NCI-H446 (cell line): ENCODE data around the gene DDX19B.
"Not testable (repeated sequence)": the region's sequence is repeated elsewhere in the genome, so short reads cannot be mapped to it uniquely, and the experiment has no call there.

Source experiments
- DNase-seq, 2 experiments: peaks; one replicate each; lab custom pipeline; 2025; lab: John Stamatoyannopoulos, UW

DDX19B gene

DNA sequence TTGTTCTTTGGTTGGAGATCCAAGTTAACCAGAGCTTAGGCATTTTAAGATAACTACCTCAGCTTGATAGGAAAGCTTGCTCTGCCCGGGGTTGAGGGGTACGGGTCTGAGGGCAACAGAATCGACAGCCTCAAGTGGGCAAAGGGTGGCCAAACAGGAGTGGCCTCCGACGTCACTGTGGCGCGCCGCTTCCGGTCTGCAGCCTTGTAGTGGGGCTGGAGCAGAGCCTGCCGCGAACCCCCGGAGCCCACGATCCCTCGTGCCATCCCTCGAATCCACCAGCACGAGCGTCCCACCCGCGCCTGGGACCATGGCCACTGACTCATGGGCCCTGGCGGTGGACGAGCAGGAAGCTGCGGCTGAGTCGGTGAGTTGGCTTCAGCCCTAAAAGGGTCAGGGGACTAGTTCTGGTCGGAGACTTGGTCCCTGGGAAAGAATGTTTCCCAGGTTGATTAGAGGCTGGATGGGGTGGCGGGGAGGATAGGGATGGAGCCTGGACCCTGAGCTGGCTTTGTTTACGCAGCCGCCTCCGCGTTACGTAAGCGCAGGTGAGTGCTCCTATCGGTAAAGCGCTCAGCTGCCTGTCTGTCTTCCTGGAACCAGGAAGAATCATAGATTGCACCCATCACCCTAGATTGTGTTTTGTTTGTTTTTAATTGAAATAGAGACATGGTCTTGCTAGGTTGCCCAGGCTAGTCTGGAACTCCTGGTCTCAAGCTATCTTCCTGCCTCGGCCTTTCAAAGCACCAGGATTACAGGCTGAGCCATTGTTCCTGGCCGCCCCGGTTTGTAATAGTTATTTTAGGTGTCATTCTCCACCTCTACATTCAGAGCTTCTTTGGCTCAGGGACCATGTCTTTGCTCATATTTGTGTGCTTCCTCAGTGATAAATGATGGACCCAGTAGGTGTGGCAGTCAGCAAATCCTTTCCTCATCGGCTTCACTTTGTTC lies at the start of gene DDX19B:
Gene DDX19B (plus strand): TSS at position 199 of the 951 bp plus-strand sequence. CDS start 112 bp downstream, at position 311.
- DNase-seq, result peak; percentile 4 to 43

DNA sequence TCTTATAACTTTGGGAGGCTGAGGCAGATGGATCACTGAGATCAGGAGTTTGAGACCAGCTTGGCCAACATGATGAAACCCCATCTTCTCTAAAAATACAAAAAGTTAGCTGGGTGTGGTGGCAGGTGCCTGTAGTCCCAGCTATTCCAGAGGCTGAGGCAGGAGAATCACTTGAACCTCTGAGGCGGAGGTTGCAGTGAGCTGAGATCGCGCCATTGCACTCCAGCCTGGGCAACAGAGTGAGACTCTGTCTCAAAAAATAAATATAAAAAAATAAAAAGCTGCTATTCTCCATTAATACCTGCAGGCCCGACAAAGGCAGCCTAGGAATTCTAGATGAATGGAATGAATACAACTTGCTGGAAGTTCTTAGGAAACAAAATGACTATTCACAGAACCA lies 49.3 kb upstream of the DDX19B start:
- DNase-seq, result not testable (repeated sequence)

DNA sequence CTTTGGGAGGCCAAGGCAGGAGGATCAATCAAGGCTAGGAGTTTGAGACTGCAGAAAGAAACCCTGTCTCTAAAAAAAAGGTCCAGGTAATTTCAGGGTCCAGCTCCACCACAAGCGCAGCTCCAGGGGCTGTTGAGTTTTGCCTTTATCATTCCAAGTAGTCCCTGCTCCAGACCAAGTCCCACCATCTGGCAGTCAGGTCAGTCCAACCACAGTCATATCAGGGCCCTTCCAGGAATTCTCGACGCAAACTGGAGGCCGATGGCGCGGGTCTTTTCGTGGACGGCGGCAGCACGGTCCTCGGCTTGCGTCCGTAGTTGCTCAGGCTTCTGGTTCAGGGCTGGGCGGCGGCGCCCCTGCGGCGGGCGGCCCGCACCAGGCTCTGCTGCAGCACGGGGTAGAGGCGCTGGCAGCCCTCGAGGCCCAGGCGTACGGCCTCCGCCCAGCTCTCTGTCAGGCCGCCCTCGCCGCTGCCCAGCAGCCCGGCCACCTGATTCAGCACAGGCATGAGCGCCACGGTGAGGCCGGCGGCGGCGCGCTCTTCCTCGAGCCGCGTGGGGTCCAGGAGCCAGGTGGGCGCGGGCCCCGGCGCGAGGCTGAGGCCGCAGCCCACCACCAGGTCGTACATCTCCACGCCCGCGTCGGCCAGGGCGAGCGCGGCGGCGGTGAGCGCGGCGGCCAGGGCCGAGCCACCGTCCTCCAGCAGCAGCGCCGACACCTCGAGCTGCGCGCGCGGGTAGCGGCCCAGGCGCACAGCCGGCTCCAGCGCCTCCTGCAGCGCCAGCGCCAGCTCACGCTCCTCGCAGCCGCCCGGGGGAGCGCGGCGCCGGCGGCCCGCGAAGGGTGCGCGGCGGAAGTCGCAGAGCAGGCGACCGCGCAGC lies 48.0 kb upstream of the DDX19B start:
- DNase-seq, result peak in 1 of 2 experiments; percentile 31

DNA sequence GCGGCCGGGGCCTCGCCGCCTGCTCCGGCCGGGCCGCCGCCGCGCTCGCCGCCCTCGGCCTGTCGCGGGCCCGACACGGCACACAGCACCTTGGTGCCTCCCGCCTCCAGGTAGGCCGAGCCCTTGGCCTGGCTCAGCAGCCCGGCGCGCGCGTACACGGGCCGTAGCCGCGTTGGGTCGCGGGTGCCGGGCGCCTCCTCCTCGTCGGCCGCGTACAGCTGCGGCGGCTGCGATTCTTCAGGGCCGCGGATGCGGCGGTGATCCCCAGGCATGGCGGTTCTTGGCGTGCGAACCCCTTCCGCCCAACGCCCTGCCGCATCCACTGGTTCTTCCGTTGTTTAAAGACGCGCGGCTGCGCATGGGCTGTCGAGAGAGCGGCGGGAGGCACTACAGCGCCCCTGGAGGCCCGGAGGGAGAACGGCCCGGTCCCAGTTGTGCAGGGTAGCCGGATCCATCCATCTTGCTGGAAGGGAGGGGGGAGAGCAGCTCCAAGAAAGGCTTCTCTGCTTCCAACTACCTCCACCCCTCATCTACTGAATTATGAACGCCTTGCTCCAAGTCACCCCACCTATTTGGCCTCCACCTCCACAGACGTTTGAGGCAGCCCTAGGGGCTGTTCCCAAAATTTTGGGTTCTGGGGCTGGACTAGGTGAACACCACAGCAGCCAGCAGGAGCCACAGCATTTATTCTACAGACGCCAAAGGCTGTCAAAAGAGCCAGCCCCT lies 47.2 kb upstream of the DDX19B start, which contains the start of gene EXOSC6:
Gene EXOSC6 (minus strand): TSS at position 312 of the 726 bp plus-strand sequence. CDS start 40 bp downstream, at position 272.
- peak; percentile 64 to 90 for DNase-seq

DNA sequence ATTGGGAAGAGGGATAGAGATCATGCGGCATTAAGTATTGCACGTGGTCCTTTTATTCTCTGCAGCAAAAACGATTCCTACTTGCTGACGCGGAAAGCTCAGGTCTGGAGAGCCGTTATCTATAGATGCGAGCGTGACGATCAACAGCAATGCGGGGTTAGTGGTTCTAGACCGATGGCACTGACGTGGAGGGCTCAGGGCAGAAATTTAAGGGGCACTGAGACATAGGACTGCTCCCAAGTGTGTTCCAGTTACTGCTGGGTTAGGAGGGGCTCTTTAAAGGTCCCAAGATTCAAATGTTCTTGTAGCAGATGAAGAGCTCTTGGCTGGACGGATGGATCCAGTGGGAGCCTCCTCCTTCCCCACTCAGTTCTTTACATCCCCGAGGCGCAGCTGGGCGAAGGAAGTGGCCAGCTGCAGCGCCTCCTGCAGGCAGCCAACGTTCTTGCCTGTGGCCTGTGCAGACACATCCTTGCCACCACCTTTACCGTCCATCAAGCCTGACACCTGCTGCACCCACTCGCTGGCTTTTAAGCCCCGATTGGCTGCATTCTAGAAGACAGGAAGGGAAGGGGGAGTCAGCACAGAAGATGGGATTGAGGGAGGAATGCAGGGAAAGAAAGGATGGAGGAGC lies 46.5 kb upstream of the DDX19B start:
- DNase-seq, result no peak

DNA sequence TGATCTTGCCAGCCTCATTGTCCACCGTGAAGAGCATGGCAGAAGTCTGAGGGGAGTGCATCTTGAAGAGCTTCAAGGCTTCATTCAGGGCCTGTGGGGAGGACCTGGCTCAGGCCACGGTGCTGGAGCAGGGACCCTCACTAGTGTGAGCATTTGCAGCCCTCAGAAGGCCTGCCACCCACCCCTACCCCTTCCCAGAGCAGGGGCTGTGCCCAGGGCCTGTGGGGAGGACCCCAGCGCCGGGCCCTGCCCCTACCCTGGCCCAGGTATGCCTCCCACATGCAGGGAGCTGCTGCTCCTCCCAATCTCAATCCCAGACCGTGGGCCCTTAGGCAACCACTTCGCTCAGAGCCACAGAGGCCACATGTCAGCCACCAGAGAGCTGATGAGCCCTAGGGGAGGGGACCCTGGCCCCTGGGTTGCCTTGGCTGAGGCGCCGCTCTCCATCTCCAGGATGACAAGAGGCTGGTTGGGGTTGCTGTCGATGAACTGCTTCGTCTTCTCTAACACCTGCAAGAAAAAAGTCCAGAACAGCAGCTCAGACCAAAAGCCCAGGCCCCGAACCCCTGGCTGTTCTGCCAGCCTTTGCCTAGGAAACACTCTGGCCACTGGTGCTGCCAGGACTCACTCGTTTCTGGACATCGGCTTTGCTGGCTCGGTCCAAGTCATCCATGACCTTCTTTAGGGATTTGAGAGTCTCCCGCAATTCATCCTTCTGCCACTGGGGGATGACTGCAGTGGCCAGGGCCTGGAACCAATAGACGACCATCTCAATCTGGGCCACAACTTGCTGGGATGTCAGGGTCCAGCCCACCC lies 45.5 kb upstream of the DDX19B start:
- peak in 1 of 2 experiments; percentile 5 for DNase-seq

DNA sequence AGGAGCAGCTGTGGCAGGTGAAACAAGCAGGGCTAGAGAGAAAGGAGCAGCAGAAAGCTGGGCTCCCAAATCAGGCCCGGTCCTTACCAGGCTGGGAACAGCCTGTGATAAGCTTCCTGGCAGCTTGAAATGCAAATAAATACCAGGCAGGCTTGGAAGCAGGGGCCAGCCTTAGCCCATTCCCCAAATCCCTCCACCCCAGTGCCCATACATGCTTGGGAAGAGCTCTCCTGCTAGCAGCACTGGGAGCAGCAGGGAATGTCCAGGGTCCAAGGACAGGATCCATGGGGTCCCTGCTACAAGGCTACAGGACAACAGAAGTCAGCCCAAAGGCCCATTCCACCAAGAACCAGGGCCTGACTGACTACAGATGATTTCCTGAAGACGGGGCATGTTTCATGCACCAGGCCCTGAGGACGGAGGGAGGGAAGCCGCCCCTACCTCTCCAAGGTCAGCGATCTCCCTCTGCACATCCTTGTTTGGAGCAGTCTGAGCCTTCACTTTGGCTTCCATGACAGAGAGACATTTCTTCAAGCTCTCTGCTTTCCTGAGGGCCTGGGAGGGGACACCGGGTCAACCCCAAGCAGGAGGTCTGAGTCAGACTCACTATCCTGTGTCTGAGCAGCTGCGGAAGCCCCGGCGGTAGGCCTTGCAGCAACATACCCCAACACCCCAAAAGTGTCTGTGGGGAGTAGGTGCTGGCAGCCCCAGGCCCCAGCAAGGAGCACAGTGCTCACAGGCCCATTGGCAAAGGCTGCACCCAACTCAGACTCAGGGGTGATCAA lies 44.6 kb upstream of the DDX19B start:
- DNase-seq, result no peak

DNA sequence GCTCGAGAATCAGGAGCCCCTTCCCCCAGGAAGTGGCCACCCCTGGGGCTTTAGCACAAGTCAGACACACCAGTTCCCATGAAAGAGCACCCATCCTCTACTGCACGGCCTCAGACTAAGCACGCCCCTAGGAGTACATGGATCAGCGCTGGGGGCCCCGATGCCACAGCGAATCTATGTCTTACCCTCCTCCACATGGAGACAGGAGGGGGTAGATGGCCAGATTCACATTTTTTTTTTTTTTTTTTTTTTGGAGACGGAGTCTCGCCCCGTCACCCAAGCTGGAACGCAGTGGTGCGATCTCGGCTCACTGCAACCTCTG lies 44.1 kb upstream of the DDX19B start:
- DNase-seq, result no peak

DNA sequence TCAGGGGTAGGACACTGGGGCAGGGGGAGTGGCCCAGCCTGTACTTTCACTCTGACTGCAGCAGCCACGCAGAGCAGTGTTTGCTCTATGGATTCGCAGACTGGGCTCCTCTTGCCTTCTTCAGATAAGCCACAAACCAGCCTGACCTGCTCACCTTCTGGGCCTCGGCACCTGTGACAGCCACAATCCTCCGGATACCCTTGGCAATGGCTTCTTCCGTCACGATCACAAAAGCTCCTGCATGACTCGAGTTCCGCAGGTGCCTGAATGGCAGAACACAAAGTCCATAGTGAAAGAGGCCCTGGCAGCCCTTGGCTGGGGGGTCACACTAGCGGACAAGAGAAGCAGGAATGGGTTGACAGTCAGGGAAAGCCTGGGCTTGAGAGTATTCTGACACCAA lies 43.4 kb upstream of the DDX19B start:
- DNase-seq, result no peak

DNA sequence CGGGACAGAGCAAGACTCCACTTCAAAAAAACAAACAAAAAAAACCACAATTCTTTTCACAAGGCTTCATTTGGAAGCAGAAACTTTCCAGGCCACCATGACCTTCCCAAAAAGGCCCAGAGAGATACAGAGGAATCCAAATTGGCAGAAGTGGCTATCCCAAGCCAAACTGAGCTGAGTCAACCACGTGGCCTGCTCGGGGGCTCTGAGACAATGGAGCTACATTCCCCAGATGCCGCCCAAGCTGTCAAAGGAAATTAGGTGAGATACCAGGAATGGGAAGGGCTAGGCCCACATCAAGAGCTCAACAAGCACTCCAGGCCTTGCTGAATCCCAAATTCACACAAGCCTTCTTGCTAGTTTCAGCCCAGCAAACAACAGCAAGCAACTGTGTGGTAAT lies 41.6 kb upstream of the DDX19B start:
- DNase-seq, result no peak

DNA sequence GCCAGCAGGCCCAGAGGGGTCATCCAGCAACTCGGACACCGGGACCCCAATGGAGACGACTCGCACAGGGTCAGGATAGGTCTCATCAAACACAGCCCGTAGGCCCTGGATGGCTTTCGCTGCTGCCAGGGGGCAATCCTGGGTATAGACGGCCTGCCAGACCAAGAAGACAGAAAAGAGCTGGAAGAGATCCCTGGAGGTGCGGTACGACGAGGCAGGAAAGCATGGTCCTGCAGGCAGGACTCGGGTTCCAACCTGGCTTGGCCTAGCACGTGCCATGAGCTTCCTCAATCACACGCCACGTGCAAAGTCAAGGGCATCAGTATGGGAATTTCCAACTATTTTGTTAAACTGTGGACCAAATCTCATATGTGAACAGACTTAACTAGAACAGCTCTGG lies 40.9 kb upstream of the DDX19B start:
- DNase-seq, result no peak

DNA sequence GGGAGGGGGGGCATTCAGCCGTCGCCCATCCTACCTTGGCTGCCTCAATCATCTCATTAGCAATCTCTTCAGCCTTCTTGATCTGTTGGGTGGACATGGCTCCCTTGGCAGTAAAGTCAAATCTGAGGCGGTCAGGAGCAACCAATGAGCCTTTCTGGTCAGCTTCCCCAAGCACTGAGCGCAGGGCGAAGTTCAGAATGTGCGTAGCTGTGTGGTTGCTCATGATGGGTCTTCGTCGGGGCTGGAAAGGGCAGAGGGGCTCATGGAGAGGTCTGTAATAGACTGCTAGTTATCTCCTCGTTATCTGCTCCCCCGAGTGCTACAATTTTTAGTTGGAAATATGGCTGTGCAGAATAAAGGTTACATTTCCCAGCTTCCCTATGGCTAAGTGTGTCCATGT lies 40.0 kb upstream of the DDX19B start:
- DNase-seq, result no peak

DNA sequence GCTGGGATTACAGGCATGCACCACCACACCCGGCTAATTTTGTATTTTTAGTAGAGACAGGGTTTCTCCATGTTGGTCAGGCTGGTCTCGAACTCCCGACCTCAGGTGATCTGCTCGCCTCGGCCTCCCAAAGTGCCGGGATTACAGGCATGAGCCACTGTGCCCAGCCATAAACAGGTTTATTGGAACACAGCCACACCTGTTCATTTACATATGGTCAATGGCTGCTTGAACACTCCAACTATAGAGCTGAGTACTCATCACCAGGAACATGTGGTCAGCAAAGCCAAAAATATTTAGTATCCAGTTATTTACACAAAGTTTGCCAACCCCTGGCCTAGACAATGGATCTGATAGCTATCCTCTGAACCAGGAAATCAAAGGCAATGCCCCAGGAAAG lies 39.1 kb upstream of the DDX19B start:
- not testable (repeated sequence) for DNase-seq

DNA sequence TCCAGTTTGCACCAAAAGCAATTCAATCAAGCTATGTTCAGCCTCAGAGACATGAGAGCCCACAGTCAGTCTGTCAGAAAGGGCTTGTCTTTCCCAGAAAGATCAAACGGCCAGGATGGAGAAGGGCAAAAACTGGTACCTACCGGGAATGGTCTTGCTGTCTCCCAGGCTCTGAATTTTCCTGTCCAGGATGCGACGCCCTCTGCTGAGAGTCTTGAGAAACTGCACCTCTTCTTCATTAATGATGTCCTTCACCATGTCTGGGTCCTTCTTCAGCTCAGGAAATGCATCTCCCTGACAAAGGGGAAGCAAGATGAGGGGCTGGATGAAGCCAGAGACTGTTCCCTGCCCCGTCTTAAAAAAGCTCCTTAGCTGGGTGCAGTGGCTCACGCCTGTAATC lies 31.5 kb upstream of the DDX19B start:
- DNase-seq, result peak; percentile 24 to 29

DNA sequence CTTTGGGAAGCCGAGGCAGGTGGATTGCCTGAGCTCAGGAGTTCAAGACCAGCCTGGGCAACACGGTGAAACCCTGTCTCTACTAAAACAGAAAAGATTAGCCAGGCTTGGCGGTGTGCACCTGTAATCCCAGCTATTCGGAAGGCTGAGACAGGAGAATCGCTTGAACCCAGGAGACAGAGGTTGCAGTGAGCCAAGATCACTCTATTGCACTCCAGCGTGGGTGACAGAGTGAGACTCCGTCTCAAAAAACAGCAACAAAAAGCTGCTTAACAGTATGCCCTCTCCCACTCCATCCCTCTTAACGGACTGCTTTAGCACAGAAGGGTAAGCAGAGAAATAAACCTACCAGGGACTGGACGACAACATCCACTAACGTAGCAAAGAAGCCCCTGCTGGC lies 31.1 kb upstream of the DDX19B start:
- DNase-seq, result not testable (repeated sequence)

DNA sequence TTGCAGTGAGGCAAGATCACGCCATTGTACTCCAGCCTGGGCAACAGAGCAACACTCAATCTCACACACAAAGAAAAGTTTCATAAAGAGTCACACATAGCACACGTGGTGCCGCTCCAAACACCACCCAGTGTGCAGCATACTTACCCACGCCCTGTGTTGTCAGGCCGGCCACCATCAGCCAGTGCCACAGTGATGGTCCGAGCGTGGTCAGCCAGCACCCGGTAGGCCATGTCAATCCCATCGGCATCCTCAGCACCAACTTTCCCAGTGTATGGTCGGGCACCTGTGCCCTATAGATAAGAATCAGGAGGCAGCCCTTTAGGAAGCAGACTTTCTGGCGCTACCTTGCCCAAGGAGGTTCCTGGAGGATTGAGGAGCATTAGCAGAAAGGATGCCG lies 29.5 kb upstream of the DDX19B start:
- DNase-seq, result no peak

DNA sequence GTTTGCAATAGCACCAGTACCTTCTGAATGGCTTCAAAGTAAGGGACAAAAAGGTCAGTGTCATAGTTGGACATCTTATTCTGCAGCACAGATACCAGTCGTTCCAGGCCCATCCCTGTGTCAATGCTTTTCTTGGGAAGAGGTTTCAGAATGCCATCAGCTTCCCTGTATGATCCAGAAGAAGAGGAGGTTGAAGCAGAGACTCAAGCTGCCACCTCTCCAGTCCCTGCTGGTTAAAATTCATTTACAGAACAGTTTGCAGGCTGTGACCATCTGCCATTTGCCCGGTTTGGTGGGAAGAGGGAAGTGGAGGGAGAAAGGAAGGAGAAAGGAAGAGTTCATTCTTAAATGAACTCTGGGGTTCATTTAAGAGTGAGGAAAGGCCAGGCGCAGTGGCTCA lies 28.8 kb upstream of the DDX19B start:
- DNase-seq, result no peak

DNA sequence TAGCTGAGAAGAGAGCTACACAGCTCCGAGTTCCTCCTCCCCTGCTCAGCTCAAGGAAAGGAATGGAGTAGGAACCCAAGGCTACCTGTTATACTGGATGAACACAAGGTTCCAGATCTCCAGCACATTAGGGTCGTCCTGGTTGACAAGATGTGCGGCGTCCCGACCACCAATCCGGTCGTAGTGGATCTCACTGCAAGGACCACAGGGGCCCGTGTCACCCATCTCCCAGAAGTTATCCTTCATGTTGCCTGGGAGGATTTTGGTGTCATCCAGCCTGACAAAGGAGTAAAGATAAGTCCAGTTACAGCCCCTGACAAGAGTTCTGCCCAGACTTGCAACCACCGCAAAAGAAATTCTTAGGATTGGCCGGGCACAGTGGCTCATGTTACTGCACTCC lies 27.3 kb upstream of the DDX19B start:
- DNase-seq, result no peak

DNA sequence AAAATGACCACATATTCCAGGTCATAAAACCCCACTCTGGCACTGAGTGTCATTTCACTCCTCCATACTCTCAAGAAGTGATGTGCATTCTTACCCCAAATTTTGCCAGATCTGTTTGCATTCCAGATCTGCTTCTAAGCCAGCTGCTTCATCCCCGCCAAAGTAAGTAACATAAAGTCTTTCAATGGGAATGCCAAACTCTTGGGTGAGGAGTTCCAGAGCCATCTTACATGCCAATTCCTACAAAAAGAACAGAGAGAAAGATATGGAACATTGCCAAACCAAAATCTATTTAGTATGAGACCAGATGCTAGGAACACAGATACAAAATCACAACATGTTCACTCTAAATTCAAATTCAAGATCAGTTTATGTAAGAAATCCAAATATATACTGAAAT lies 22.6 kb upstream of the DDX19B start:
- DNase-seq, result no peak
